ENCODE results near the gene AGPAT3. TPM values are rescaled to one million over a fixed set of nuclear protein-coding genes. Genes with fewer than 3 reads are reported as not detected.

Gene AGPAT3
- total RNA-seq, 4 donors from 2014 or later = 32.1 to 58.8 (median 48.7) TPM

- intact Hi-C loops (cut with DNase I; ENCODE audit: low total_unique reads) = no loop called here
- DNase-seq (ENCODE audit: low spot score in 2 of 2) = no peak
- TF ChIP-seq CTCF (IDR thresholded peaks at IDR 0.05) = no peak
- TF ChIP-seq POLR2A (IDR thresholded peaks at IDR 0.05) = no peak
- no peak overlapping the region for H3K4me3 ChIP-seq (ENCODE audit: low read depth, poor library complexity, severe bottlenecking)
- 47 to 68% methylated on average over 20 to 24 of the region's 31 CpGs for WGBS, 2 donors
Observed at GRCh38 chr21:43825936-43826622, 38.9 kb upstream of the AGPAT3 start.

- no peak for TF ChIP-seq CTCF (IDR thresholded peaks at IDR 0.05)
- no peak for TF ChIP-seq POLR2A (IDR thresholded peaks at IDR 0.05)
- H3K4me3 ChIP-seq (ENCODE audit: low read depth, poor library complexity, severe bottlenecking) = no peak overlapping the region
- 72 to 81% methylated on average over 7 to 8 of the region's 8 CpGs for WGBS, 2 donors
- intact Hi-C loops (cut with DNase I; ENCODE audit: low total_unique reads) = no loop called here
- no peak for DNase-seq (ENCODE audit: low spot score in 2 of 2)
Observed at GRCh38 chr21:43826623-43826974, 38.4 kb upstream of the AGPAT3 start.

- no peak for DNase-seq (ENCODE audit: low spot score in 2 of 2)
- WGBS, 2 donors = 25 to 40% methylated on average over 18 of the region's 18 CpGs
- H3K4me3 ChIP-seq (ENCODE audit: low read depth, poor library complexity, severe bottlenecking) = no peak overlapping the region
- TF ChIP-seq CTCF (IDR thresholded peaks at IDR 0.05) (no peak), POLR2A (IDR thresholded peaks at IDR 0.05) (no peak)
- intact Hi-C loops (cut with DNase I; ENCODE audit: low total_unique reads) = no loop called here
Observed at GRCh38 chr21:43827015-43827611, 37.9 kb upstream of the AGPAT3 start.

- DNase-seq (ENCODE audit: low spot score in 2 of 2) = no peak
- TF ChIP-seq POLR2A (IDR thresholded peaks at IDR 0.05) (no peak), CTCF (IDR thresholded peaks at IDR 0.05) (no peak)
- no peak overlapping the region for H3K4me3 ChIP-seq (ENCODE audit: low read depth, poor library complexity, severe bottlenecking)
- intact Hi-C loops (cut with DNase I; ENCODE audit: low total_unique reads) = no loop called here
- WGBS, 2 donors = 87 to 90% methylated on average over 12 of the region's 12 CpGs
Observed at GRCh38 chr21:43829161-43829560, 35.9 kb upstream of the AGPAT3 start.

- no peak for DNase-seq (ENCODE audit: low spot score in 2 of 2)
- H3K4me3 ChIP-seq (ENCODE audit: low read depth, poor library complexity, severe bottlenecking) = no peak overlapping the region
- TF ChIP-seq CTCF (IDR thresholded peaks at IDR 0.05) = no peak
- no peak for TF ChIP-seq POLR2A (IDR thresholded peaks at IDR 0.05)
- WGBS, 2 donors = 63 to 66% methylated on average over 22 of the region's 22 CpGs
- intact Hi-C loops (cut with DNase I; ENCODE audit: low total_unique reads) = no loop called here
Observed at GRCh38 chr21:43829575-43830119, 35.4 kb upstream of the AGPAT3 start.
